Fibroblast of pulmonary artery (primary cell): ENCODE measurements around the gene WNT5B.
A peak's percentile ranks its signal among the peaks of the same experiment; 100 is the strongest.

Source experiments
- DNase-seq: peaks from one replicate; pipeline ENCODE4 v3.0.0-alpha.2; 2010; ENCODE audit warnings: low read depth
- H3K4me3 ChIP-seq: replicated peaks from 2 replicates; pipeline ENCODE4 v1.5.1; 2011; ENCODE audit warnings: low read depth, mild to moderate bottlenecking, control low read depth, low read length, moderate library complexity
- TF ChIP-seq, protein P1 (sequence below): IDR thresholded peaks from 2 replicates; pipeline ENCODE4 v1.5.1; 2011; ENCODE audit warnings: mild to moderate bottlenecking, control low read depth, low read length, inconsistent platforms; ENCODE audit errors: missing control alignments

Gene WNT5B

DNA sequence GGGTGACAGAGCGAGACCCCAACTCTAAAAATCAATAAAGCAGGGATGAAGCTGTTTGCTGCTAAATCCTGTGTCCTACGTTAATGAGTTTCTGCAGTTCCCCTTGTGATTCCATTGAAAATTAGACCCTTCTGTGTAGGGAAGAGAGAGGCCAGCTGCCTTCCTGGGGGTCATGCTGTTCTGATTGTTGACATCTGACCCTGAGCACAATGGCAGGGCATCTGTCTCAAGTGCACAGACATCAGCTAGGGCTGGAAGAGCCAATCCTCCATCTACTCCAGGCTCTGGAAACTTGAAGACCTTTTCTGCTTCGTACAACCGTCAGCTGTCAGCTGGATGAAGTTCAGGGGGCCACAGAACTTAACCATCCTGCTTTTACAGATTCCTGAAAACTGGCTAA is 44.7 kb upstream of the WNT5B start:
- no peak overlapping the region for H3K4me3 ChIP-seq
- no peak for DNase-seq
- TF ChIP-seq, protein P1, sequence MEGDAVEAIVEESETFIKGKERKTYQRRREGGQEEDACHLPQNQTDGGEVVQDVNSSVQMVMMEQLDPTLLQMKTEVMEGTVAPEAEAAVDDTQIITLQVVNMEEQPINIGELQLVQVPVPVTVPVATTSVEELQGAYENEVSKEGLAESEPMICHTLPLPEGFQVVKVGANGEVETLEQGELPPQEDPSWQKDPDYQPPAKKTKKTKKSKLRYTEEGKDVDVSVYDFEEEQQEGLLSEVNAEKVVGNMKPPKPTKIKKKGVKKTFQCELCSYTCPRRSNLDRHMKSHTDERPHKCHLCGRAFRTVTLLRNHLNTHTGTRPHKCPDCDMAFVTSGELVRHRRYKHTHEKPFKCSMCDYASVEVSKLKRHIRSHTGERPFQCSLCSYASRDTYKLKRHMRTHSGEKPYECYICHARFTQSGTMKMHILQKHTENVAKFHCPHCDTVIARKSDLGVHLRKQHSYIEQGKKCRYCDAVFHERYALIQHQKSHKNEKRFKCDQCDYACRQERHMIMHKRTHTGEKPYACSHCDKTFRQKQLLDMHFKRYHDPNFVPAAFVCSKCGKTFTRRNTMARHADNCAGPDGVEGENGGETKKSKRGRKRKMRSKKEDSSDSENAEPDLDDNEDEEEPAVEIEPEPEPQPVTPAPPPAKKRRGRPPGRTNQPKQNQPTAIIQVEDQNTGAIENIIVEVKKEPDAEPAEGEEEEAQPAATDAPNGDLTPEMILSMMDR, result no peak

DNA sequence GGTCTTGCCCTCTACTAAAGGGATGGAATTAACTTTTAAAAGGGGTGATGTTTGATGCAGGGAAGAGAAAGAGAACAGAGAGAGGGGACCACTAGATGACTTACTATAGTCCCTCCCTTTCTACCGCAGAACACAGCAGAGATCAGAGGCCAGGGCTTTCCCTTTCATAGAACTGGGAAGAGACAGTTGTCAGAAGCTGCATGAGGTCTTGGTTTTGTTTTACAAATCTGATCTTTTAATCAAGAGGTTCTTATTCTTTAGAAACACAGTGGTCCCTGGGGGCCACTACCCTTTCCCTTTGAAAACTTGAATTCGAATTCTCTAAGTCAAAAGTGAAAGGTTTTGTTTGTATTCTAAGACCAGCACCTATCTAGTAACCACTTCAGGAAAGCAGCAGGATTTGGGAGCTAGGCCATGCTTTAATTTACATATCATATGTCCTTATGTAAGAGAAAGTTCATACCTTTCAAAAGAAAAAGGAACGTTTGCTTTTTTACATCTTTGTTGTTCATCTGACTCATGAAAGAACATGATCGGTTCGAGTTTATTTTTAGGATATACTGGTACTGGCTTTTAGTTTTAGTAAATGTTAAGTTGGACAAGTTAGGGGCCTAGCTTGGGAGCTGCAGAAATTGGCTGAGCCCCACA is 41.0 kb upstream of the WNT5B start:
- DNase-seq, result no peak
- no peak overlapping the region for H3K4me3 ChIP-seq
- TF ChIP-seq, protein P1, result no peak

DNA sequence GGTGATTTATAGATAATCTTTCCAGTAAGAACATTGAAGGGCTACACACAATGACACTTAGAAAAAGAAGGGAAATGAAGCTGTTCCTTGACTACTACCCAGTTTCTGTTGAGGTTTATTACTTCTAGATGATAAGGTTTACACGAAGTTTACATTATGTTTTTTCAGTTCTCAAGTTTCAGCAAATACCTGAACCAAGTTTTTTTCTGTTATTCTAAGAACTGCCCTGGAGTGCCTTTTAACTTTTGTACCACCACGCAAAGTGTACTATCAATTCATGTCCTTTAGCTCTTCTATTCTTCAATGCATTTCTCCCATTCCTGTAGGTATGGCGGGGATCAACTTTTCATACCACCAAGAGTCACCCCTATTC is 40.5 kb upstream of the WNT5B start:
- H3K4me3 ChIP-seq, result no peak overlapping the region
- DNase-seq, result no peak
- TF ChIP-seq, protein P1, result no peak

DNA sequence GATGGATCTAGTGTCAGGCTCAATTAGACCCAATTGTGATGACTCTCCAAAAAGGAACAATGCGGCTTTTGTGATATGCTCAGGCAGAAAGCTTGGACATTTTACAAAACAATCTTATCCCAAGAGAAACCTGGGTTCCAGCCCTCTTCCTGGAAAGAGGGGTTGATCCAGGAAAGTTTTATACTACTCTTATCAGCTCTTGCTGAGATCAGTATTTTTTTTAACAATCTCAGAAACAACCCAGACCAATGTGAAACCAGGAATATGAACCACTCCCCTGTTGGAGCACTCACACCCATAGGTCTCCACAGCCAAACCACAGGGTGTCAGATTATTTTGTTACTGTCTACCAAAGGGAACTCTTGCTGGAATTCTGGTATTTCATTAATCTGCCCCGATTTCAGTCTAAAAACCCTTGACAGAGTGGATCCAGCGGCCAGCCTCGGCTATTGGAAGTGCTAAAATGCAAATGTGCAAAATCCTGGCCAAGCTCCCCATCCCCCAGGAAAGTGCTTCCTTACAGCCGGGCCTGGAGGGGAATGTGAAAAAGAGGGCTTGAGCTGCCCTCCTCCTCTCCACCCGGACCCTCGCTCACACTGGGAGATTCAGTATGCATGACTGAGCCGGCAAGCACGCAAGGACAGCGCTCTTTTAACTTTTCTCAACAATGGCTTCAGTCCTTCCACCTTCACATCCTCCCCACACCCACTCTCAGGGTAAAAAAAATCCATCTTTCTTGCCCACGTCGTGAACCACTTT is 38.6 kb upstream of the WNT5B start:
- TF ChIP-seq, protein P1, result no peak
- peak; percentile 47 for DNase-seq
- H3K4me3 ChIP-seq, result peak overlapping the region; percentile 76

DNA sequence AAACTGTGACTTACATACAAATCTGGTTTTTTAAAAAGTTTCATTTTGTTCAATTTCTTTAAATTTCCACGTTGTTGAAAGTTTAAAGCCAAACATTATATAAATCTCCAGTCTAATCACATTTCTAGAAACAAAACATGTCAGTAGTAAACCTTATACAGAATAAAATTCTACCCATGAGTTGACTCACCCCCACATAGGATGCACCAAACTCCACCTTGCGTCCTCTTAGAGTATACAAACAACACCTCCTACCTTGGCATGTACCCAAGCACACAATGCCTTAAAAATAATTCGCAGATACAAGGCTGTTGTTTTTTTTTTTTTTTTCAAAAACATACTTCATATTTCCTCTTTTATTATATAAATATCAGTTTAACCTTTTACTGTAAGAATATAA is 38.0 kb upstream of the WNT5B start:
- peak; percentile 50 for DNase-seq
- peak overlapping the region; percentile 76 for H3K4me3 ChIP-seq
- TF ChIP-seq, protein P1, result peak; percentile 22

DNA sequence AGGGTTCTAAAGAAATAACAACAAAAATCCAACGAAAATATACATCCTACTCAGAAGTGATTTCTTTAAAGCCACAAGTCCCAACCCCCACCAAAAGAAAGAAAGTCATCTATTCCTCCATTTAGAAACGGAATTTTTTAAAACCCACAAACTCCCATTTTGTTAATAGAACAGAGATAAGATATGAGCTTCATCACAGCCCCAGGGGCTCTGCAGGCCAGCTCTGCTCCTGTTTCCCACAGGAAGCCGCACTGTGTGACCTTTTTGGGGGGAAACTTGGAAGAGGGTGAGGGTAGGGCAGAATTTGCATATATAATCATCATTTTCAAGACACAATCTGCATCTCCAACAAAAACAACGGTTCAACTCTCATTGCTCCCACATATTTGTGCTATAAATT is 37.5 kb upstream of the WNT5B start:
- DNase-seq, result no peak
- H3K4me3 ChIP-seq, result peak overlapping the region; percentile 76
- TF ChIP-seq, protein P1, result no peak
